ENCODE data around the gene FRAS1.
"Not testable (repeated sequence)": the region's sequence is repeated elsewhere in the genome, so short reads cannot be mapped to it uniquely, and the experiment has no call there.

FRAS1 gene

DNA sequence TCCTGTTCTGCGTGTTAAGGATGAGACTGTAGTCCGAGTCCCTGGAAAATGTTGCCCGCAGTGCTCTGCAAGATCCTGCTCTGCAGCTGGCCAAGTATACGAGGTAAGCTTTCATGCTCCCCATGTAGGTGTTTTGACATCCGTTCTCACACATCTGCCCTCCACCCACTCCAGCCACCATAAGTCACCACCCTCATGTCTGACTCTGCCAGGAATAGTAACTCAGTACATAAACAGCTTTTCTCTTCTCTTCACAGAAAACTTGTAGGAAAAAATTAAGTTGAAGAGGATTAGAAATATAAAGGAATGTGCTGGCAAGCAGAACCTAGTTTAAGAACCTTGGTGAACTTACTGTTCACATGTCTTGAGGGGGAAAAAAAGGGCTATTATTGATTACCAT, 207.9 kb downstream of the FRAS1 start:
- in situ Hi-C loops (cut with MboI; ENCODE audit: low sequenced_read_pairs, unreplicated experiment): no loop called here
- TF ChIP-seq, protein P1, sequence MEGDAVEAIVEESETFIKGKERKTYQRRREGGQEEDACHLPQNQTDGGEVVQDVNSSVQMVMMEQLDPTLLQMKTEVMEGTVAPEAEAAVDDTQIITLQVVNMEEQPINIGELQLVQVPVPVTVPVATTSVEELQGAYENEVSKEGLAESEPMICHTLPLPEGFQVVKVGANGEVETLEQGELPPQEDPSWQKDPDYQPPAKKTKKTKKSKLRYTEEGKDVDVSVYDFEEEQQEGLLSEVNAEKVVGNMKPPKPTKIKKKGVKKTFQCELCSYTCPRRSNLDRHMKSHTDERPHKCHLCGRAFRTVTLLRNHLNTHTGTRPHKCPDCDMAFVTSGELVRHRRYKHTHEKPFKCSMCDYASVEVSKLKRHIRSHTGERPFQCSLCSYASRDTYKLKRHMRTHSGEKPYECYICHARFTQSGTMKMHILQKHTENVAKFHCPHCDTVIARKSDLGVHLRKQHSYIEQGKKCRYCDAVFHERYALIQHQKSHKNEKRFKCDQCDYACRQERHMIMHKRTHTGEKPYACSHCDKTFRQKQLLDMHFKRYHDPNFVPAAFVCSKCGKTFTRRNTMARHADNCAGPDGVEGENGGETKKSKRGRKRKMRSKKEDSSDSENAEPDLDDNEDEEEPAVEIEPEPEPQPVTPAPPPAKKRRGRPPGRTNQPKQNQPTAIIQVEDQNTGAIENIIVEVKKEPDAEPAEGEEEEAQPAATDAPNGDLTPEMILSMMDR (IDR thresholded peaks at IDR 0.05; ENCODE audit: borderline replicate concordance, control extremely low read depth, extremely low read depth, insufficient read depth, missing control alignments): no peak

DNA sequence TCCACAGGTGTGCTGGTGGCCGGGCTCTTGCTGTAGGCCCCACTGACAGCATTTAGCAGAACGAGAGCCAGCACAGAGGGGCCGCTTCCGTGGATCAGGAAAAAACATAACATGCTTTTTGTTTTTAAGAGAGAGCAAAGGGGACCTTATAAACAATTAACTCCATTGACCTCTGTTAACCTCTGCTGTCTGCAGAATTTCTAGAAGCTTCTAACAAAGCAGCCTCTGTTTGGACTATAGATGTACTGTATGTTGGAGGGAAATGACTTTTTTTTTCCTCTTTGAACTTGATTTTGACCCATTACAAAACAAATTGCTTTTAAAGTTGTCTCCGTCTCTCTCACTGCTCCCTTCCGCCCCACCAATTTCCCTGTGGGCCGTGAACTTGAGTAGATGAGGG, 210.7 kb downstream of the FRAS1 start:
- in situ Hi-C loops (cut with MboI; ENCODE audit: low sequenced_read_pairs, unreplicated experiment): no loop called here
- DNase-seq (ENCODE audit: low spot score): no peak
- TF ChIP-seq, protein P1 (IDR thresholded peaks at IDR 0.05; ENCODE audit: borderline replicate concordance, control extremely low read depth, extremely low read depth, insufficient read depth, missing control alignments): no peak

More for the DNA sequence above, 207.9 kb downstream of the FRAS1 start:
- no peak for DNase-seq (ENCODE audit: low spot score)

DNA sequence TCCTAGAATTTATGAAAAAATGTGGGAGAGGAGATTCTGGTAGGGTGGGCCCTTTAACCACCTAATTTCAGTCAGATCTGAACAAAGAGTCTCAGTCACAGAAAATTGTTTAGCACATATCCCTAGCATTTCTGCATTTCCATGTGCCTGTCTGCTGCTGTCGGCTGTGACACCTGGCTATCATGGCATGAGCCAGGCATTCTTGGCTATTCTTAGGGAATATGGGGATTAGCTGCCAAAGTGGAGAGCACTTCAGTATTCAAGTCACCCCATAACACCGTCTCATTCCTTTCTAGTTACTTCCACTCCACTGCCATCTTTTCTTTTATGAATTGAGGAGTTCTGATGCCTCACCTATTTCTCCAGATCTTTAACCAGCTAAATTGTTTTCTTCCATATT, 211.5 kb downstream of the FRAS1 start:
- TF ChIP-seq, protein P1 (IDR thresholded peaks at IDR 0.05; ENCODE audit: borderline replicate concordance, control extremely low read depth, extremely low read depth, insufficient read depth, missing control alignments): no peak
- in situ Hi-C loops (cut with MboI; ENCODE audit: low sequenced_read_pairs, unreplicated experiment): no loop called here
- no peak for DNase-seq (ENCODE audit: low spot score)

DNA sequence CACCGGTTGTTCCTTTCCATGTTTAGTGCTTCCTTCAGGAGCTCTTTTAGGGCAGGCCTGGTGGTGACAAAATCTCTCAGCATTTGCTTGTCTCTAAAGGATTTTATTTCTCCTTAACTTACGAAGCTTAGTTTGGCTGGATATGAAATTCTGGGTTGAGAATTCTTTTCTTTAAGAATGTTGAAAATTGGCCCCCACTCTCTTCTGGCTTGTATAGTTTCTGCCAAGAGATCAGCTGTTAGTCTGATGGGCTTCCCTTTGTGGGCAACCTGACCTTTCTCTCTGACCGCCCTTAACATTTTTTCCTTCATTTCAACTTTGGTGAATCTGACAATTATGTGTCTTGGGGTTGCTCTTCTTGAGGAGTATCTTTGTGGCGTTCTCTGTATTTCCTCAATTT, 218.3 kb downstream of the FRAS1 start:
- DNase-seq (ENCODE audit: low spot score); in situ Hi-C loops (cut with MboI; ENCODE audit: low sequenced_read_pairs, unreplicated experiment): not testable (repeated sequence)

DNA sequence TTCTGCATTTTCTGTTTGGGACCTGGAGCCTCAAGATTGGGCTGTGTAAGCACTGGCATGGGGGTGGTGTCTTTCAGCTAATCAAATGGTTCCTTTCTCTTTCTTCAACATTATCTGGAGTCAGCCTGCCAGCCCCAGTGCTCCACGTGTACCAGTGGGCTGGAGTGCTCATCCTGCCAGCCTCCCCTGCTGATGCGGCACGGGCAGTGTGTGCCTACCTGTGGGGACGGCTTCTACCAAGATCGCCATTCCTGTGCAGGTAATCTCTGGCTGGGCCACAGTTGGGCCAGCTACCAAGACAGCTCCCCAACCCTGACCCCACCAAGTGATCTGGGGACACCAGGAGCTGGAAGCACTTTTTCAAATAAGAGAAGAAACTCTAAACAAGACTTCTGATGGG, 229.2 kb downstream of the FRAS1 start:
- TF ChIP-seq, protein P1 (IDR thresholded peaks at IDR 0.05; ENCODE audit: borderline replicate concordance, control extremely low read depth, extremely low read depth, insufficient read depth, missing control alignments): no peak
- no peak for DNase-seq (ENCODE audit: low spot score)
- in situ Hi-C loops (cut with MboI; ENCODE audit: low sequenced_read_pairs, unreplicated experiment): no loop called here

DNA sequence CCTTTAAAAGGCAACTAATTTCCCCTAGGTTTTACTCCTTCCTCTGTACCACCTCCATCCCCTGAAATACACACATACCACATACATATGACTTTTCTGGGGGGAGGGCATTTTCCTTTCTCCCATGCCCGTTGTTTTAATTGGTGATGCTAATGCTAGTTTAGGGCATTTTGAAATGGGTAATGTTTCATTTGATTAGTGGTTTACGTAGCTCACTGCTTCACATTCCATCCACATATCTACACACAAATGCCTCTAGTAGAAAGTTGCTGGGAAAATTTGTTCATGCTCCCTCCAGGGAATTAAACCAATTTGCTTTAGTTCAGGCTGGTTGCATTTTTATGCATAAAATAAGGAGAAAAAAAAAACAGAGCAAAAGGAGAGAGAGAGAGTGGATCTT, 231.2 kb downstream of the FRAS1 start:
- TF ChIP-seq, protein P1 (IDR thresholded peaks at IDR 0.05; ENCODE audit: borderline replicate concordance, control extremely low read depth, extremely low read depth, insufficient read depth, missing control alignments): no peak
- DNase-seq (ENCODE audit: low spot score): no peak
- in situ Hi-C loops (cut with MboI; ENCODE audit: low sequenced_read_pairs, unreplicated experiment): no loop called here

DNA sequence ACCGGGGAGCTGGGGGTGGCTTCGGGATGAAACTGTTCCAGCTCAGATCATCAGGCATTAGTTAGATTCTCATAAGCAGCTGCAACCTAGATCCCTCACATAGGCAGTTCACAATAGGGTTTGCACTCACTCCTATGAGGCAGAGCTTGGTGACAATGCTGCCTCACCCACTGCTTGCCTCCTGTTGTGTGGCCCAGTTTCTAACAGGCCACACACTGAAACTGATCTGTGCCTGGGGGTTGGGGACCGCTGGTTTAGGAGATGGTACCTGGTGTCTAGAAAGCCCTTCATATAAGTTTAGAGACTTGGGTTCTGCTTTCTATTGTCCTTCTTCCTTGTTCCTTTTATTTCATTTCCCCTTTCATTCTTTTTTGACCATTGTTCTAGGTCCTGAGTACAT, 234.2 kb downstream of the FRAS1 start:
- DNase-seq (ENCODE audit: low spot score): no peak
- in situ Hi-C loops (cut with MboI; ENCODE audit: low sequenced_read_pairs, unreplicated experiment): no loop called here
- TF ChIP-seq, protein P1 (IDR thresholded peaks at IDR 0.05; ENCODE audit: borderline replicate concordance, control extremely low read depth, extremely low read depth, insufficient read depth, missing control alignments): no peak

Measured in GM13976 (cell line).